Thymus (tissue), 11 donors: ENCODE results near the gene SERPINB5. TPM values are rescaled to one million over a fixed set of nuclear protein-coding genes. Genes with fewer than 3 reads are reported as not detected.

Experiments
- DNase-seq, 9 donors: peaks; one replicate each; pipeline ENCODE4 v3.0.0-alpha.2; 2013; ENCODE audit warnings: low spot score in 9 of 9, low read depth in 6 of 9, missing footprints in 1 of 9
- H3K27ac ChIP-seq, 2 donors: one replicate each; pipeline ENCODE4 v1.5.1; 2013; ENCODE audit warnings: control low read depth in 1 of 2, low read depth in 1 of 2, low read length in 1 of 2, mild to moderate bottlenecking in 1 of 2, moderate library complexity in 1 of 2
- H3K27me3 ChIP-seq, 2 donors: one replicate each; pipeline ENCODE4 v1.5.1; 2013; ENCODE audit warnings: low read length in 1 of 2; ENCODE audit not compliant: control insufficient read depth in 2 of 2, insufficient read depth in 1 of 2
- H3K36me3 ChIP-seq, 2 donors: one replicate each; pipeline ENCODE4 v1.5.1; 2013; ENCODE audit warnings: low read length in 1 of 2, mild to moderate bottlenecking in 1 of 2, moderate library complexity in 1 of 2; ENCODE audit not compliant: control insufficient read depth in 2 of 2, insufficient read depth in 2 of 2
- H3K4me1 ChIP-seq, 2 donors: one replicate each; pipeline ENCODE4 v1.5.1; 2013; ENCODE audit warnings: low read length in 2 of 2; ENCODE audit not compliant: control insufficient read depth in 2 of 2, insufficient read depth in 2 of 2
- H3K4me3 ChIP-seq, 2 donors: one replicate each; pipeline ENCODE4 v1.5.1; 2013; ENCODE audit warnings: low read length in 2 of 2, control low read depth in 1 of 2, mild to moderate bottlenecking in 1 of 2
- H3K9me3 ChIP-seq, 2 donors: one replicate each; pipeline ENCODE4 v1.5.1; 2013; ENCODE audit warnings: low read length in 1 of 2, mild to moderate bottlenecking in 1 of 2; ENCODE audit not compliant: control insufficient read depth in 2 of 2, insufficient read depth in 1 of 2
- WGBS: extraction: QIAGEN DNeasy Blood & Tissue Kit; methylation state at CpG from one replicate; pipeline ENCODE4 v1.1.7; 2013; 5-methylcytosine and 5-hydroxymethylcytosine counted together
- polyA plus RNA-seq: library from polyadenylated mRNA; stranded (reverse); fragments of 200-250 nt; gene quantifications from one replicate; pipeline ENCODE4 v1.2.3, GENCODE V29; 2013
- total RNA-seq: library from RNA; stranded (reverse); fragments of 120-200 nt; gene quantifications from one replicate; pipeline ENCODE4 v1.2.4, GENCODE V29; 2013
- donor health status: healthy.

SERPINB5 gene
- total and polyA plus RNA-seq, 2 donors, result 6.1 to 21.9 TPM

DNA sequence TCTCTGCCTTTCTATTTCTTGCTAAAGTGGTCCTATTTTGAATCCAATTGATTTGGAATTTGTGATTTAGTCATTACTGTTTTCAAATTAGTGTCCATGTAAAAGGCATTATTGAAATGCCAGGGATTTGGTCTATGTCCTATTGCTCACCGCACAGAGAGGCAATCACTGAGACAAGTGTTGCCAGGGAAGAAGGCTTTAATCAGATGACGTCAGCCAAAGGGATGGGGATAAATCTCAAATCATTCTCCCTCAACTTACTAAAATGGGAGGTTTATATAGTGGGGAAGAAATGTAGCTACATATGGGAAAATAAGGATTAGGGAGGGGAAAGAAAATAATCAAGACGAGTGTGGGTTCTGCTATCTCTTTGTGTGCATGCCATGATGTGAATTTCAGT is 75.0 kb downstream of the SERPINB5 start:
- no peak overlapping the region for H3K27ac ChIP-seq
- no peaks in the 10 kb centered on the region for H3K27me3 ChIP-seq
- H3K9me3 ChIP-seq, result no peaks in the 10 kb centered on the region
- WGBS, result 93% methylated on average over 3 of the region's 3 CpGs
- H3K4me1 ChIP-seq, result no peaks in the 10 kb centered on the region
- no peak for DNase-seq
- no peaks in the 10 kb centered on the region for H3K36me3 ChIP-seq
- H3K4me3 ChIP-seq, result no peak overlapping the region

DNA sequence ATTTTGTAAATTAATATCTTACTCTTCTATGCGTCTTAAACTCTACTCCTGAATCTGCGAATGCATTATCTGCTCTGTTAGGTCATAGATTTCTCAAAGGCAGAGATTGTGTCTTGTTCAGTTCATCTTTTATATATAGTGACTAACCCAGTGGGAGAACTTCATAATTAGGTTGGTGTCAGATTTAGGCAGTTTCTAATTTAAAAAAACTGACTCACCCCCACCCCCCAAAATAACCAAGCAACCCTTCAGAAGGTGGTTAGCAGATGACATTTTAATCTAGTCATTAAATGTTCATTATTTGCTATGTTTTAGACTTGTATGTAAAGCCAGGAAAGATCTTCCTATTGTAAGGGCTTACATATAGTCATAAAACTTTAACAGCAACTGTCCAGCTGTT is 75.8 kb downstream of the SERPINB5 start:
- Histone ChIP-seq H3K4me3 (no peak overlapping the region), H3K36me3 (no peaks in the 10 kb centered on the region), H3K9me3 (no peaks in the 10 kb centered on the region), H3K27me3 (no peaks in the 10 kb centered on the region), H3K27ac (no peak overlapping the region), H3K4me1 (no peaks in the 10 kb centered on the region)
- no peak for DNase-seq
- WGBS, result 98% methylated on average over 2 of the region's 2 CpGs

DNA sequence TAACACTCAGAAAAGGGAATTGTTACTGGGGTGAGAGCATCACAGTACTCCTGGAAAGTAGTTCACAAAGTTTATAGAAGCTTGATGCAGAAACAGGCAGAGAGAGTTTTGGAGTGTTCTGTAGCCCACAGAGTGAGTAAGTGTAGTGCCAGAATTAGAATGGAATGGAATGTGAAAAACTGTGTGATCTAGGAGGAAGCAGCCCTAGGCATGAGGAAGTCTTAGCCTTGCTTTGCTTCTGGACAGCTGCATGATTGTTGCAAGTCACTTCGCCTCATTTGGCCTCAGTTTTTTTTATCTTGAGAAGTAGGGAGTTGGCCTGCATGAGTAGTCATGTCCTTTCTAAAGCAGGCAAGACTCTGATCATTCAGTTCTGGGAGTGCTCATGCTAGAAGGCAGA is 76.3 kb downstream of the SERPINB5 start:
- no peaks in the 10 kb centered on the region for H3K4me1 ChIP-seq
- 53% methylated on average over 1 of the region's 1 CpG for WGBS
- no peak overlapping the region for H3K4me3 ChIP-seq
- no peaks in the 10 kb centered on the region for H3K36me3 ChIP-seq
- no peak overlapping the region for H3K27ac ChIP-seq
- no peaks in the 10 kb centered on the region for H3K9me3 ChIP-seq
- no peaks in the 10 kb centered on the region for H3K27me3 ChIP-seq
- DNase-seq, result no peak

Other genes with a start within 250 kb of the SERPINB5 start
- 17.5 TPM for gene BCL2, start 157.2 kb upstream of the SERPINB5 start, total RNA-seq
- 11.7 TPM for gene BCL2, start 157.2 kb upstream of the SERPINB5 start, polyA plus RNA-seq
- 12.2 TPM for gene KDSR, start 109.8 kb upstream of the SERPINB5 start, total RNA-seq
- 28.0 TPM for gene KDSR, start 109.8 kb upstream of the SERPINB5 start, polyA plus RNA-seq
- gene VPS4B, start 54.5 kb upstream of the SERPINB5 start, total RNA-seq, result 40.5 TPM
- gene VPS4B, start 54.5 kb upstream of the SERPINB5 start, polyA plus RNA-seq, result 25.5 TPM
- gene SERPINB12, start 65.4 kb downstream of the SERPINB5 start, total RNA-seq, result 2.6 TPM
- gene SERPINB12, start 65.4 kb downstream of the SERPINB5 start, polyA plus RNA-seq, result 4.0 TPM
- gene SERPINB13, start 110.4 kb downstream of the SERPINB5 start, total RNA-seq, result 0.99 TPM
- 9.8 TPM for gene SERPINB13, start 110.4 kb downstream of the SERPINB5 start, polyA plus RNA-seq
- 2.5 TPM for gene SERPINB4, start 167.3 kb downstream of the SERPINB5 start, total RNA-seq
- 48.3 TPM for gene SERPINB4, start 167.3 kb downstream of the SERPINB5 start, polyA plus RNA-seq
- gene SERPINB3, start 184.9 kb downstream of the SERPINB5 start, total RNA-seq, result 2.6 TPM
- 47.5 TPM for gene SERPINB3, start 184.9 kb downstream of the SERPINB5 start, polyA plus RNA-seq
- not detected for gene SERPINB11, start 226.0 kb downstream of the SERPINB5 start, total RNA-seq
- gene SERPINB11, start 226.0 kb downstream of the SERPINB5 start, polyA plus RNA-seq, result 0.23 TPM